Fibroblast of the aortic adventitia (primary cell): ENCODE results near the gene MAU2. TPM values are rescaled to one million over a fixed set of nuclear protein-coding genes. Genes with fewer than 3 reads are reported as not detected.
A peak's percentile ranks its signal among the peaks of the same experiment; 100 is the strongest.

Experiments used
- DNase-seq: peaks from one replicate; pipeline ENCODE4 v3.0.0-alpha.2; 2010; ENCODE audit warnings: low read depth
- H3K4me3 ChIP-seq: 2 replicates; pipeline ENCODE4 v1.5.1; 2011; ENCODE audit warnings: low read depth, mild to moderate bottlenecking, control low read depth, low read length, moderate library complexity
- CTCF ChIP-seq: IDR thresholded peaks from 2 replicates; pipeline ENCODE4 v1.5.1; 2011; ENCODE audit warnings: mild to moderate bottlenecking, low read length, control low read depth, inconsistent platforms; ENCODE audit not compliant: insufficient read depth
- total RNA-seq: library from RNA; depleted of rRNA; stranded (reverse); fragments of >200 nt; gene quantifications from 2 replicates; pipeline ENCODE4 v1.2.3, GENCODE V29; 2012; ENCODE audit warnings: low replicate concordance

Gene MAU2
- total RNA-seq, 1 donor, result 34.6 TPM

GRCh38 chr19:19305066-19305465, 15.6 kb upstream of the MAU2 start:
- no peak for DNase-seq
- no peak for TF ChIP-seq CTCF
- no peak overlapping the region for H3K4me3 ChIP-seq

- no peak for DNase-seq
- no peak overlapping the region for H3K4me3 ChIP-seq
- TF ChIP-seq CTCF, result no peak
These were observed 14.9 kb upstream of the MAU2 start for GRCh38 chr19:19305696-19306095.

GRCh38 chr19:19306191-19306590, 14.4 kb upstream of the MAU2 start:
- no peak for DNase-seq
- no peak overlapping the region for H3K4me3 ChIP-seq
- TF ChIP-seq CTCF, result no peak

- DNase-seq, result no peak
- TF ChIP-seq CTCF, result no peak
- no peak overlapping the region for H3K4me3 ChIP-seq
These were observed 12.3 kb upstream of the MAU2 start for GRCh38 chr19:19308373-19308772.

- H3K4me3 ChIP-seq, result no peak overlapping the region
- no peak for DNase-seq
- no peak for TF ChIP-seq CTCF
These were observed 5.2 kb upstream of the MAU2 start for GRCh38 chr19:19315444-19315843.

- H3K4me3 ChIP-seq, result no peak overlapping the region
- no peak for DNase-seq
- TF ChIP-seq CTCF, result no peak
These were observed 4.5 kb upstream of the MAU2 start for GRCh38 chr19:19316082-19316481.

GRCh38 chr19:19319732-19320360, 783 bp upstream of the MAU2 start:
- no peak for DNase-seq
- TF ChIP-seq CTCF, result no peak
- H3K4me3 ChIP-seq, result peak overlapping the region; percentile 98
